Panc1 (cell line): ENCODE results near the gene SHC1.

Source experiments
- CTCF ChIP-seq: fragments of 450-650 bp; IDR thresholded peaks from 2 replicates; pipeline ENCODE4 v1.5.1; 2017; ENCODE audit warnings: mild to moderate bottlenecking
- POLR2AphosphoS5 ChIP-seq: IDR thresholded peaks from 2 replicates; pipeline ENCODE4 v1.6.1; 2012; ENCODE audit warnings: mild to moderate bottlenecking, low read depth, low read length, moderate library complexity

GRCh38 chr1:154972517-154973343, 2.2 kb upstream of the SHC1 start:
- TF ChIP-seq CTCF (no peak), POLR2AphosphoS5 (no peak; the same call in 1 of the 2 replicates)
